NCI-H146 (cell line): Measurements from ENCODE around the gene CMC4.

Experiments used
- DNase-seq: peaks from one replicate; lab custom pipeline; 2025; lab: John Stamatoyannopoulos, UW

Gene CMC4, protein sequence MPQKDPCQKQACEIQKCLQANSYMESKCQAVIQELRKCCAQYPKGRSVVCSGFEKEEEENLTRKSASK

DNA sequence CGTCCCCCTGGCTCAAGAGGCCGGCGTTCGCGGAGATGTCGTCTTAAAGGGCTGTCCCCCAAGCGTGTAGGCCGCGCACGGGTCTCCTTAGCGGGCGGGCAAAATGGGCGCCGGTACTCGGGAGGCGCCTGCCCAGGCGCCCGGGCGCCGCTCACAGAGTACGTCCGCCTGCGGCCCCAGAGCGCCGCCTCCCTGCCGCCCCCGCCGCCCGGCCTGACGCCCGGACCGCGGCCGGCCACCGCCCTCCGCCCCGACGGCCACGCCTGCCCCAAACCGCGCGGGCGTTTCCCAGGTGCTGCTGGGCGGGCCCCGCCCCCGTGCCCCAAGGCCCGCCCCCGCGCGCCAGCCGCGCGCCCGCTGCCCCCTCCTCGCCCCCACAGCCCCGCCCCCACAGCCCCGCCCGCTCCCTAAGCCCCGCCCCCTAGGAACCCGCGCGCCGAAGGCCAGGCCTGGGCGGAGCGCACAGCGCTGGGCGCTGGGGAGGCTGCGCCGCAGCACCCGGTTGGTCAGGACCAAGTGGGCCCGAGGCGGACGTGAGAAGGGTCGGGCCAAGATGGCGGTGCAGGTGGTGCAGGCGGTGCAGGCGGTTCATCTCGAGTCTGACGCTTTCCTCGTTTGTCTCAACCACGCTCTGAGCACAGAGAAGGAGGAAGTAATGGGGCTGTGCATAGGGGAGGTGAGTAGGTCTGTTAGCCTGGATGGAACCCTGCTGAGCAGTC, at the start of gene CMC4, which contains the start of the genes BRCC3 and MTCP1:
Gene CMC4 (minus strand): TSS at position 162 of the 719 bp plus-strand sequence. CDS start 7,113 bp downstream, outside the sequence.
Gene BRCC3 (plus strand): TSS at position 534 of the 719 bp plus-strand sequence. CDS start 20 bp downstream, at position 554.
Gene MTCP1 (minus strand): TSS at position 162 of the 719 bp plus-strand sequence. CDS start 5,126 bp downstream, outside the sequence.
- peak; percentile 92 for DNase-seq

DNA sequence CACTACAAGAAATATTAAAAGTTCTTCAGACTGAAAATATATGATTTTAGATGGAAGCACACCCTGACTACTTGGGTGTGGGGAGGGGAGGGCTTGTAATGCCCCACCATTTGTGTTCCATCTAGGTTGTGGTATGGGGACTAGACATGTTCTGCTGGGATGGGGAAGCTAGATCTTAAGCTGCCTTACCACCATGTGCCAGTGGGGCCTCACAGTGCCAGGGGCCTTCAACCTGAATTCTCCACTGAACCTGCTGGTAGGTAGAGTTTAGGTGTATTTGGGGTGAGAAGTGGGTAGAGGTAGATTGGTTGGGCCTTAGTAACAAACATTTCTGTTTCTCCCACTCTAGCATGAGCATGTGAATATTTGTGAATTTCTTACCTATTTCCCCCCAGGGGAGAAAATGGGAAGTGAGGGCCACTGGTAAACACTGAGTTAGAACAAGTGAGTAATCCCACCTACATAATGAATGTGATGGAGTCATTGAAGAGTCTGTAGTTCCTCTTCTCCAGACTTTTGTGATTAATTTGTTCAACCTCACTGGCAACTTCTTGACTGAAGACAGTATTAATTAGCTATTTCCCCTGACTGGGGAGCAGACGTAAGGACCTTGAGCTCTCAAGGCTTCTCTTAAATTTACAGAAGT, 44.4 kb upstream of the CMC4 start:
- no peak for DNase-seq

DNA sequence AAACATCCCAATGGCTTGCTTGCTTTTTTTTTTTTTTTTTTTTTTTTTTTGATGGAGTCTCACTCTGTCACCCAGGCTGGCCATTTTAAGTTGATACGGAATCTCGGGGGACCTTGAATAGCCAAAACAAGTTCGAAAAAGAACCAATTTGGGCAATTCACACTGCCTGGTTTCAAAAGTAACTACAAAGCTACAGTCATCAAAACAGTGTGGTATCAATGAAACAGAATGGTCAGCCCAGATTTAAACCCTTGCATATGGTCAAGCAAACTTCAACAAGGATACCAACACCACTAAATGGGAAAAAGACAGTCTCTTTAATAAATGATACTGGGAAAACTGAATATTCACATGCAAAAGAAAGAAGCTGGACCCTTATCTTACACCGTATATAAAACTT, 42.2 kb upstream of the CMC4 start:
- DNase-seq = no peak

DNA sequence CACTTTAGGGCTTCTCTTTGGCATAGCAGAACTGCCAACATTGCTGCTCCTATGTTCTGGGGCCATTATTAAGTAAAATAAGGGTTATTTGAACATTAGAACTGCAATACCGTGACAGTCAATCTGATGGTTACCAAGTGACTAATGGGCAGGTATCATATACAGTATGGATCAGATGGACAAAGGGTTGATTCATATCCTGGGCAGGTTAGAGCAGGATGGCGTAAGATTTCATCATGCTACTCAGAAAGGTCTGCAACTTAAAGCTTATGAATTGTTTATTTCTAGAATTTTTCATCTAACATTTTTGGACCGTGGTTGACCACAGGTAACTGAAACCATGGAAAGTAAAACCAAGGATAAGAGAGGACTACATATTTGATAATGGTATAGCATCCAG, 41.2 kb upstream of the CMC4 start:
- no peak for DNase-seq

DNA sequence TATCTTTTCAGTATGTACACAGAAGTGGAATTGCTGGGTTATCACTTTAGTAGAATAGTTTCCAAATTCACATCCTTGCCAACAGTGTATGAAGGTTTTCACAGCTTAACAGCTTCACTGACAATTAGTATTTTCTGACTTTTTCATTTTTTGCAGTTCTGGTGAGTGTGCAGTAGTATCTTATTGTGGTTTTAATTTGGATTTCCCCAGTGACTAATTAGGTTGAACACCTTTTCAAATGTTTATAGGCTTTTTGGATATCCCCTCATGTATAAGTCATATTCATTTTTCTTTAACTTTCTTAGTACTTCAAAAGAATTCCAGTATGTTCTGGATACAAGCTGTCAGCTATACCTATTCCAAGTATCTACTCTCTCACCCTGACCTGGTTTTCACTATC, 37.5 kb upstream of the CMC4 start:
- DNase-seq = no peak

DNA sequence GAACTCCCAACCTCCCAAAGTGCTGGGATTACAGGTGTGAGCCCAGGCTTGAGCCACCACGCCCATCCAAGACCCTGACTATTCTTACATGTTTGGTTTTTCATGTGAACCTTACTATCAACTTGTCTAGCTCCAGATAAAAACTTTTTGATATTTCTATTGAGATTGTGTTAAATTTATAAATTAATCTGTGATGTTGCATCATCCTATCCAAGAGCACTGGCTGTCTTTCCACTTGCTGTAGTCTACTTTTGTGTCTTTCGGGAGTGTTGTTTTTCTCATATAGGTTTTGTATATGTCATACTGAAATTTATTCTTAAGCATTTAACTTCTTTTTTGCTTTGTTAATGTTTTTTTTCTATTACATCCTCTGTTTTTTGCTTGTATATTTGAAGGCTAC, 35.0 kb upstream of the CMC4 start:
- DNase-seq = no peak

DNA sequence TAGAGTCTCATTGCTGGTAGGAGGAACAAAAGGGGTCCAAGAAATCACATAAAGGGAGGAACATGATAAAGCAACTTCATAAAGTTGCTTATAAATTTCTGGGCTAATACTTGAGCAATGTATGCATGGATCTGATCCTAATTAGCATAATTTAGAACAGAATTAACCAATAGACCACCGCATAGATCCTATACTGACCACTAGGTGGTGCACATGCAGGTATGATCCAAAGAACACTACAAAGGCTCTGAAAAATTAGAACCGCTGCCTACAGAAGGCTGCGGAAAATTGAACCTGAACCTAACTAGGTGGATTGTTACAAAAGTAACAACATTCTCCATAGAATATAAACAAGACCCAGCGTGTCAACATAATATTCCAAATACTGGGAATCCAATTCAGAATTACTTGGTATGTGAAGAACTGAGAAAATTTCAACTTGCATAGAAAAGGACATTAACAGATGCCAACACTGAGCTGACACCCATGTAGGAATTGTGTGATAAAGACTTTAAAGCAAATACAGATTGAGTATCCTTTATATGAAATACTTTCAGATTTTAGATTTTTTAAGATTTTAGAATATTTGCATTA, 23.6 kb upstream of the CMC4 start:
- DNase-seq = peak; percentile 30

DNA sequence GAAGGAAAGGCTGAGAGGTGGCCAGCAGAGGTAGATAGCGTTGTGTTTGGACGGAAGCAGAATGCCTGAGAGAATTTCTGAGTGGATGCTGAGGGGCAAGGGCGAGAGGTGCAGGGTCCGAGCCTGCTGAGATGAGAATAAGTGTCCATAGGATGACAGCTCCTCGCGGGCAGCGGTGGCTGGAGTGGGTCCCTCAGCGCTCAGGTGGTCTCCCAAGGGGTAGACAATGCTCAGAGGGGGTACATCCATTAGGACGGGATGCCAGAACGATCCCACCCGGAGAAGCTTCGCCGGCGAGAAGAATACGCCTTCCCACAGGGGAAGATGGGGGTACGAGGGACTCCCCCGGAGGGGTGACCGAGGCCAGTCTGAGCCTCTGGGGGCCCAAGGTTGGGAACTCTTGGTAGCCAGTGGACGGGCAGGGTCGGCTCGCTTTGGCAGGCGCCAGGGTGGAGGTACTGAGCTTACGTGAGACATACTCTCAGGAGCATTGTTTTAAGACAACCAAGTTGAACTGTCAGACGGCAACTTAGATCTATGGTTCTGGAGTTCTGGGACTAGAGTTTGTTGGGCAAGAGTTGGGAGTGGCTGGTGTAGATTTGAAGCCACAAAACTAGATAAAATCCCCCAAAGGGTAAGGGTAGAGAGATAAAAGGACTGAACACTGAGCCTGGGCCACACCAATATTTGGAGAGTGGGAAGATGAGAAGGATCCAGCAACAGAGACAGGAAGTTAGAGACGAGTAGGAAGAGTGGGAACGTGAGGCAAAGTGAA, 16.2 kb upstream of the CMC4 start:
- no peak for DNase-seq

DNA sequence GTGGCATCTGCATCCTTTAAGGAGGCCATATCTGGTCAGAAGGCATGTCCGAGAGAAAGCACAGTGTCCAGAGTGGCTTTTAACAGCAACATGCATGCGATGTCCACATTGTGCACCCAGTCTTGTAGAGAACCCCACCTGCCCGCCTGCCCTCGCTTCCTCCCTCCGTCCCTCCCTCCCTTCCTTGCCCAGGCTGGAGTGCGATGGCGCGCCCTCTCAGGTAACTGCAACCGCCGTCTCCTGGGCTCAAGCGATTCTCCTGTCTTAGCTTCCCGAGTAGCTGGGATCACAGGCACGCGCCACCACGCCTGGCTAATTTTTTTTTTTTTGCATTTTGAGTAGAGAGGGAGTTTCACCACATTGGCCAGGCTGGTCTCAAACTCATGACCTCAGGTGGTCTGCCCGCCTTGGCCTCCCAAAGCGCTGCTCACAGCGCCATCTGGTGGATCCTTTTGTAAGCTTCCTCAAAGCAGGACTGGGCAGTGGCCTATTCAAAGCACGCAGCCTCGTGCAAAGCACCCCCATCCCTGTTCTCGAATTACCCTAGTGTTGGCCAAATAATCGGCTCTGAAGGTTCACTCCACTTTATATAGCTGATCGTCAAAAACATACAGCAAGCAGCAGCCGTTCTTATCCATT, 15.4 kb upstream of the CMC4 start:
- peak; percentile 12 for DNase-seq

DNA sequence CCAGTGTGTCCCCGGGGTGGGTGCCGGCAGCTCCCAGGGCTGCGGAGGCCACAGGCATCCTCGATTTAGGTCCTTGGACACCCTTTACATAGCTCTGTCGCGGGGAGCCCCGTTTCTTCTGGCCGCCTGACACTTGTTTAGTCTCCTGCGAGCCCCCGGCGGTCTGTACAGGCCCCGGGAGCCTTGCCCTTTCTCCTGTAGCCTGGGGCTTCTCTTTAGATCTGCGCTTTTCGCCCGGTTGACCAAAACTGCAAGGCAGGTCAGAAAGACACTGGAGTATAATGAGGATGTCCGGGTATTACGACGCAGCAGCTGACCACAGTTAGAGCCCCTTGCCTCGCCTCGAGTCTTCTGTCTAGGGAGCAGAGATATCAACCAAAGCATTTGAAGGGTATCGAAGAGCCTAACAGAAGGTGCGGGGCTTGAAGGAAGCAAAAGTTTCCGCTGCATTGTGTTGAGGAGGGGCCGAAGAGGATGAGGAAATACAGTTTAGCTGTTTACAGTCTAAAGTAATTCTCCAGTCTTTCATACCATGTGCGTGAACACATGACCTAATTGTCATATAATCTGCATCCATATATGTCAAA, 851 bp upstream of the CMC4 start:
- peak; percentile 63 for DNase-seq

DNA sequence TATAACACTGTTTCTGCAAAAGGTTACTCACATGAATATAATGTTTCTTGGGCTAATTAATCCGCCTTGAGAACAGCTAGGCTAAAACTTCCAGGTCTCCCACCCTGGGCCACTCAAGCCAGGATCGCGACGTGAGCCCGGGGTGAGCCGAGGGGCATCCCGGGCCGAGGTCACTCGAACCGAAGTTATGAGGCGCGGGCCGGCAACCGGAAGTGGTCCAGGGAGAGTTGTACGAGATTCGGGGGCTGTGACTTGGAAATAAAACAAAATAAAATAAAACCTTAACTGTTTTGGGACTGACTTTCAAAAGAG, 317 bp downstream of the CMC4 start:
- DNase-seq = no peak

DNA sequence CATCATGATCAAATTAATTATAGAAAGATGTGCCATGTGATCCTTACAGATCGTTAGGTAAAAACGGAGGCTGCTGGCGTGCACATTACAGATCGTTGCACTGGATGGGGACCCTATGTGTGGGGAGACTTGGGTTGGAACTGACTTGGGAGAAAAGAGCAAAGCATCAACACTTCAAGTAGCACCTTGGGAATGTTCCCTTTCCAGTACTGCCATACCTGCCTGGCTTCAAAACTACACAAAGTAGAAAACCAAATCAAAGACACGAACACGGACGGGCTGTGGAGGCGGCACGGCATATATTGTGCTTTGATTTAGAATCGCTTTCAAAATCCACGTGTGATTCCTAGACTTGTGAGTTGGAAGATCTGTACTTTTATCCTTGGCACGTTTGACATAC, 898 bp downstream of the CMC4 start:
- DNase-seq = peak; percentile 17

DNA sequence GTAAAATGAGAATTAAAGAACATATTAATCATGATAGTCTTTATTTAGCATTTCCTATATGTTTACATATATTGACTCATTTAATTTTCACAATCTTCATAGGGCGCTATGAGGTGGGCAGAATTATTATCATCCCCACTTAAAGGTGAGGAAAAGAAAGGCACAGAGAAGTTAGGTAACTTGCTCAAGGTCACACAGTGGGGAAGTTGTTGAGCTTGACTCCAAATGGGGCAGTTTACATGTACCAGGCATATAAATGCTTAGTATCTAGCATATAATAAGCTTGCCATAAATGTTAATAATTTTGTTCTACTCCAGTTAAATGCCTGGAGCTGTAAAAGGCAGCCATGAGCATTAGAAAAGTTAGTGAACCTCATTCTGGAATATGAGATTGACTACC, 1.5 kb downstream of the CMC4 start:
- DNase-seq = no peak

DNA sequence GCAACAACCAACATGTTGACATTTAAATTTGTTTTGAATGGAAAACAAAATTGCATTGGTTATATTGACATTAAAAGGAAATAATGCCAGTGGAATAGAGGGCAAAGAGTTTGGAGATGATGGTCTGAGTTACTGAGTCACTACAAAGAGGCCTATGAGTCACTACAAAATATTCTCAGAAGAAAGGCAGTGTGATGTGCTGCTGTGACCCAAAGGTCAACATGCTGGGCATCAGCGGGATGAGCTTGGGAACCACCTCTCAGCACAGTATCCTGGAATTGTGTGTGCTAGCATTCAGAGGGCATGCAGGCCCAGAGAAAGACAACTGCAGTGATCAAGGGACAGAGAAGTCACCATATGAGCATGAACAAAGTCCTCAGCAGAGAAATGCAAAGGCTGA, 2.8 kb downstream of the CMC4 start:
- no peak for DNase-seq

DNA sequence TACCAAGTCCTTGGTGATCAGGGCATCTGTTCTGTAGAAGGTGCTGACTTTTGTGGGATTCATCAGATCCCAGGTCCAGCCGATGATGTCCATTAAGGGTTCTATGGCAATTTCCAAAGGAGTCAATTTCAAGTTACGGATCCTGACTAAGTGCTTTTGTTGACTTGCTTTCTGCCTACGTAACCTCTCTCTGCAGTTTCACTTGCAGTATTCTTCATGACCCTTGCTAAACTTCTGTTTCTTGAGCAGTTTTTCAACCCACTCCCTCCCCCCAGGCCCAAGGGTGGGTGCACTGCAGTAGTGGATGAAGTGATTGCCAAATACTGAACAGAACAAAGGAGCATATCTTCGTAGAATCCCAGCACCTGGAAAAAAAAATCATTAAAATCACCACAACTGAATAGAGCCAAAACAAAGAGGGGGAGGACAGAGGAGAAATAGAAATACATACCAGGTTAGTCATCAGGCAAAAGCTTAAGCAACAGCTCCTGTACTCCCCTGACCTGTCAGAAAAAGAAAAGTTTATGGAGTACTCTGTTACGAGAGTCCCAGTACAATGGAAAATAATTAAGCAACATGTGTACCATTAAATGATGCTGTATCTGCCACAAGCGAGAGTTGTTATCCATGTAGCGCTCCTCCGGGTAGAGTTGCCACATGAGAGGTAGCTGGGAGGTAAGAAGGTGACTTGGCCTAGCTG, 5.8 kb downstream of the CMC4 start:
- no peak for DNase-seq

DNA sequence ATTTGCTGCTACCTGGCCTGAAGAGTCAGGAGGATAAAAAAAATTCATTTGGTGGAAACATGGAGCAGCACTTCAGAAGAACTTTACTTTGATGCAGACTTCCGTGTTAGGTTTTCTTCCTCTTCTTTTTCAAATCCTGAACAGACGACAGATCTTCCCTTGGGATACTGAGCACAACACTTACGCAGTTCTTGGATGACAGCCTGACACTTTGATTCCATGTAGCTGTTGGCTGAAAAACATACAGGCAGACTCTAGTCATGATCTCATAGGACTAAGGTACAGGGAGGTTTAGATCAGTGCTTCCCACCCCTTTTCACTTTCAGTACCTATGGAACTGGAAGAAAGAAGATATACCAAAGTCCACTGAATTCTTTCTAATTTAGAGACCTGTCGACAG, 9.2 kb downstream of the CMC4 start:
- no peak for DNase-seq

DNA sequence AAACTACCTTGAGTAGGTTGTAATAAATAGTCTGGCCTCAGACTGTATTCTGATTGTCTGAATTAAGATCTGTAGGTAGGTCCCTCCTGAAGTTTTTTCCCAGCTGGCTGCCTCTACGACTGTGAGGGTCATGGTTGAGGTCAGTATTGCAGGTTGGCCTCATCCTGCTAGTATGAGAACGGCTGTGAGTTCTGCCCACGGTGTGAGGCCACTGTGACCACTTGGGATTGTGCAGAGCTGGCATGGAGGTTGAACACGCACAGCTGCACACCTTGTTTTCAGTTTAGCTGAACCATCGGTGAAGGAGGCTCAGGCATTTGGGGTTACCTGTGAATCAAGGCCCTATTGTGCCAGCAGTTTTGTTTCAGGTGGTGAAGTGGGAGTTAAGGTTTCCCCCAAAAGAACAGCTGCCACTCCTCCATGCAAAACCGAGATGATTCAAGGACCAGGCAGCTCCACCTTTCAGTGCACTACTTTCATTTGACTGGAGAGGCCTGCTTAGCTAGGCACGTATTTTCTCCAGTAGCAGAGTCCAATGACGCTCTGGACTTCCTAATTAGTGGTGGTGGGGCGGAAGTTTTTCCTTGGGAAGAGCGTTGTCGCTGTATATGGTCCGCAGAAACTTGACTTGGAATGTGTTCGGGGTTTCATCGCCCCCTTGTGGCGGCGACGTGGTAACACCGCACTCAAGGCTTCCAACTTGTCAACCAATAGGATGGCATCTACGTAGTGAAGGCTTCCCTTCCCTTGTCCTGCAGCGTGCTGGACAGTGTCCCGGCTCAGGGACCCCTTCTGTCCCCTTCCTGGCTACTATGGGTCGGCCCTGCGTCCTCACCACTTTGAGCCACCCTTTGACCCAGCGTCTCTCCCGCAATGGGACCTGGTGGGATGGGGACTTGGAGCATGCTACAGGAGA, 13.8 kb downstream of the CMC4 start:
- DNase-seq = peak; percentile 42

DNA sequence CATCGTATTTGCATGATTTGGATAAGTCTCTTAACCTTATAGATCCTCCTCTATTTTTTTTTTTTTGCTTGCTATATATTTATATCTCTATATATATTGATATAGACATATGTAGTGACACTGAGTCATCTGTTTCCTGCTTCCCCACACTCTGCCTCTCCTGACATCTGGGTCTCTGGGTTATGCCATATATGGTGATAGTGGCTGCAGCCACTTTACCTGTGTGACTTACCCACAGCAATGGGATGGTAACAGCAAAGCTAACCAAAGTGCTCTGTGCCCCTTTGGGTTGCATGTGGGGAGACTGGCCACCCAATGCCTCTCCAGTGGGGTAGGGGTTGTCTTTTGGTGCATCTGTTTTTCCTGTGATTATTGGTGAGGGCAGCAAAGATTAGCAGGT, 14.5 kb downstream of the CMC4 start:
- DNase-seq = no peak

DNA sequence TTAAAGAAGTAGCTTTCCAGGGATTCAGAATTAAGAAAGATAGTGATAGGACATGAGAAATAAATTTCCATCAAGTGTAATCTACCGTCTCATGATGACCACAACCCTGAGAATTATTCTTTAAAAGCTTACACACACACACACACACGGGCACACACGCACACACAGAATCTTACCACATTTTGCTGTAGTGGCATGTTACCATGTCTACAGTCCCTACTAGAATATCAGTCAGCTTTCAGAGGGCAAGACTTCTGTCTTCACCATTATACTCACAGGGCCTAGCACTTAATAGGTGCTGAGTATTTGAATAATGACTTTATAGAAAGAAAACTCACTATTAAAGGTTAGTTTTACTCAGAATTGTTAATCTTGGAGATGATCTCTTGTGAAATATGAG, 15.4 kb downstream of the CMC4 start:
- DNase-seq = no peak

DNA sequence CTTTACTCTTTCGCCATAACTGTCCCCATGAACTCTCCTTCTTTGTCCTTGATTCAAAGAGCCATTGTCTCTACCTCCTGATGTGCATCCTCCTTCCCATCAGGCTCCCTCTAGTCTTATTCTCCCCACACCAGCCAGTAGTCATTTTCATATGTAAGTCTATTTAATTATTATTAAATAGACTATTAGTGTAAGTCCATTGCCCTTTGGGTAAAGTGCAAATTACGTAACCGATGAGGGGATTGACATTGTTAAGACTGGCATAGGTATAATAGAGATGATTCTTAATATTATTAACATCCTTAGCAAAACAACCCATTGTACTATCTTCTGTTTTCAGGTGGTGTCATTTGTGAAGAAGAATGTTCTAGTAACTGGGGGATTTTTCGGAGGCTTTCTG, 16.7 kb downstream of the CMC4 start:
- no peak for DNase-seq
